ENCODE data around the gene FZD2.

The FZD2 gene

GRCh38 chr17:44606658-44607057 lies 49.4 kb downstream of the FZD2 start:
- no peak for DNase-seq (ENCODE audit: low read depth in 2 of 2, low spot score in 1 of 2)

GRCh38 chr17:44607836-44608690 lies 50.8 kb downstream of the FZD2 start:
- no peak for DNase-seq (ENCODE audit: low read depth in 2 of 2, low spot score in 1 of 2)

DNA sequence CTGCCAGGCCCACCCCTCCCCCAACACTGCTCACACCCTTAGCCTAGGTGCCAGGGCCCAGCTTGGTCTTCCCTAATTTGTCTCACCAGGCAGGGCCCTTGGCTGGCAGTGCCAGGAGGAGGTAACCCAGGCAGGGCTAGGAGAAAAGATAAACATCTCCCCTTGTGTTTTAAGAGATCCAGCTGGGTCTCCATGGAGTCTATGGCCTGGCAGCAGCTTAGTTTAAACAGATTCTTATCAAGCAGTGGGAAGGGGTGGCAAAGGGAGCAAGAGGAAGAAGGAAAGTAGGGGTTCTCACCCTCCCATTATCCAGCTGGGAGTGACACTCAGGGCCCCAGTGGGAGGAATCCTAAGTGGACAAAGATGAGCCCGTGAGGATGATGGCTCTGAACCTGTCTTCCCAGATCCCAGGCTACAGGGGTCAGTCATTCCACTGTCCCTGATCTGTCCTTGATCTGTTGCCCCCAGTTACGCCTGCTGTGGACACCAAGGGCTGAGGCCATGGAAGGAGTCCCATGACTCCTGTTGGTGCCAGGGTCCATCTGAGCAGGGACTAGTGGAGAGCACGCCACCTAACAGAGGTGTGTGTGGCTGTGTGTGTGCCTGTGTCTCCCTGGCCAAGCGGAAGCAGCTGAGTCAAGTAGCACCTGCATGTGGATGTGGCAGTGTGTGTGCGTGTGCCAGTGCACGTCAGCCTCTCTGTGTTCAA lies 51.6 kb downstream of the FZD2 start:
- DNase-seq (ENCODE audit: low read depth in 2 of 2, low spot score in 1 of 2), result no peak

DNA sequence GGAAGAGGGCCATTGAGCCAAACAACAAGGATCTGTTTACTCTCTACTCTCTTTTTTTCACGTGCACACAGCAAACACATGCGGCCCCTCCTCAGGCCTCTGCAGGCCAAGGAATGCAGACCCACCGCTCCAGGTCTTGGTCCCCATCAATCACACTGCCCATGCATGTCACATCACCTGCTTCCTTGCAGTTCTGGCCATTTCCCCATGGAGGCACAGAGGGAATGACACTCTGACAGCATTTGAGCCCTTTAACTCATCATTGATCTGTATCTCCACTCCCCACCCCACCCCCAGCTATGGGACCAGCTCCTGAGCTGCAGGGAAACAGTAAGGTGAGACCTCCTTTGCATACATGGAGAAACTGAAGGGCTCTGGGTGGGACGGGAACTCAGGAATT lies 53.0 kb downstream of the FZD2 start:
- DNase-seq (ENCODE audit: low read depth in 2 of 2, low spot score in 1 of 2), result no peak

Measured in stimulated activated CD8-positive, alpha-beta memory T cell treated with anti-CD3 and anti-CD28 coated beads, Interleukin-4, amount 100 ng/mL, for 4 hours (primary cell).